Tibial nerve (tissue), 3 donors: ENCODE measurements around the gene EXOC6B.

ENCODE experiments used
- POLR2A ChIP-seq, 2 donors: fragments of 450-650 bp; IDR thresholded peaks; one replicate each; pipeline ENCODE4 v1.6.1; 2017; ENCODE audit warnings: antibody characterized with exemption in 2 of 2, mild to moderate bottlenecking in 2 of 2, moderate library complexity in 2 of 2
- TF ChIP-seq, protein P1 (sequence below), 5 experiments: fragments of 200-600 bp in 3 of 5; fragments of 450-650 bp in 2 of 5; sonication (generic) in 3 of 5; IDR thresholded peaks; one replicate each; pipeline ENCODE4 v1.5.1; 2016 to 2019; ENCODE audit warnings: antibody characterized with exemption in 5 of 5, mild to moderate bottlenecking in 3 of 5, moderate library complexity in 2 of 5

DNA sequence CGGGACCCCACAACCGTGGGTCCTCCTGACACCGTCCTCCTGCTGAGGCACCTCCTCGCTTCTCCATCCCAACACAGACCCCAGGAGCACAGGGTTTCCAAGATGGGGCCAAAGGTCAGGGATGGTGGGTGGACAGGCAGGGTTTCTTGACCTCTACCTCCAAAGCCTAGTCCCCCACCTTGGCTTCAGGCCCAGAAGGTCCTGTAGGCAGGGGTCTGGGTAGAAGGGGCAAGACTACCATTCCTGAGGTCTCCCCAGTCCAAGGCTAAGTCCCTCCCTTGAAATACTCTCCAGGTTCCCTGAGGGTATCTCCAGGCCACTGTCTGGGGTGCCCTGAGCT lies 685.2 kb downstream of the EXOC6B start:
- TF ChIP-seq, protein P1, sequence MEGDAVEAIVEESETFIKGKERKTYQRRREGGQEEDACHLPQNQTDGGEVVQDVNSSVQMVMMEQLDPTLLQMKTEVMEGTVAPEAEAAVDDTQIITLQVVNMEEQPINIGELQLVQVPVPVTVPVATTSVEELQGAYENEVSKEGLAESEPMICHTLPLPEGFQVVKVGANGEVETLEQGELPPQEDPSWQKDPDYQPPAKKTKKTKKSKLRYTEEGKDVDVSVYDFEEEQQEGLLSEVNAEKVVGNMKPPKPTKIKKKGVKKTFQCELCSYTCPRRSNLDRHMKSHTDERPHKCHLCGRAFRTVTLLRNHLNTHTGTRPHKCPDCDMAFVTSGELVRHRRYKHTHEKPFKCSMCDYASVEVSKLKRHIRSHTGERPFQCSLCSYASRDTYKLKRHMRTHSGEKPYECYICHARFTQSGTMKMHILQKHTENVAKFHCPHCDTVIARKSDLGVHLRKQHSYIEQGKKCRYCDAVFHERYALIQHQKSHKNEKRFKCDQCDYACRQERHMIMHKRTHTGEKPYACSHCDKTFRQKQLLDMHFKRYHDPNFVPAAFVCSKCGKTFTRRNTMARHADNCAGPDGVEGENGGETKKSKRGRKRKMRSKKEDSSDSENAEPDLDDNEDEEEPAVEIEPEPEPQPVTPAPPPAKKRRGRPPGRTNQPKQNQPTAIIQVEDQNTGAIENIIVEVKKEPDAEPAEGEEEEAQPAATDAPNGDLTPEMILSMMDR (IDR thresholded peaks at IDR 0.05) = no peak
- TF ChIP-seq POLR2A (IDR thresholded peaks at IDR 0.05) = no peak
